ENCODE results near the gene PRKG1.

The PRKG1 gene

GRCh38 chr10:51808187-51808586, 733.9 kb downstream of the PRKG1 start:
- DNase-seq (ENCODE audit: low spot score), result no peak
- no peak for TF ChIP-seq CTCF (IDR thresholded peaks at IDR 0.05; ENCODE audit: extremely low read depth, insufficient read depth, missing control alignments)

GRCh38 chr10:51815723-51816122, 741.4 kb downstream of the PRKG1 start:
- DNase-seq (ENCODE audit: low spot score), result no peak
- no peak for TF ChIP-seq CTCF (IDR thresholded peaks at IDR 0.05; ENCODE audit: extremely low read depth, insufficient read depth, missing control alignments)
- in situ Hi-C loops (cut with MboI; ENCODE audit: low pct_unique_long_range_greater_than_20kb, low sequenced_read_pairs, unreplicated experiment), result no loop called here

More at GRCh38 chr10:51808187-51808586, 733.9 kb downstream of the PRKG1 start:
- in situ Hi-C loops (cut with MboI; ENCODE audit: low pct_unique_long_range_greater_than_20kb, low sequenced_read_pairs, unreplicated experiment), result no loop called here

GRCh38 chr10:51821045-51821444, 746.8 kb downstream of the PRKG1 start:
- no peak for DNase-seq (ENCODE audit: low spot score)
- TF ChIP-seq CTCF (IDR thresholded peaks at IDR 0.05; ENCODE audit: extremely low read depth, insufficient read depth, missing control alignments), result no peak
- in situ Hi-C loops (cut with MboI; ENCODE audit: low pct_unique_long_range_greater_than_20kb, low sequenced_read_pairs, unreplicated experiment), result no loop called here

- TF ChIP-seq CTCF (IDR thresholded peaks at IDR 0.05; ENCODE audit: extremely low read depth, insufficient read depth, missing control alignments), result no peak
- DNase-seq (ENCODE audit: low spot score), result no peak
- in situ Hi-C loops (cut with MboI; ENCODE audit: low pct_unique_long_range_greater_than_20kb, low sequenced_read_pairs, unreplicated experiment), result no loop called here
Measured at GRCh38 chr10:51821745-51822144, 747.5 kb downstream of the PRKG1 start.

- in situ Hi-C loops (cut with MboI; ENCODE audit: low pct_unique_long_range_greater_than_20kb, low sequenced_read_pairs, unreplicated experiment), result no loop called here
- TF ChIP-seq CTCF (IDR thresholded peaks at IDR 0.05; ENCODE audit: extremely low read depth, insufficient read depth, missing control alignments), result no peak
- no peak for DNase-seq (ENCODE audit: low spot score)
Measured at GRCh38 chr10:51832652-51833383, 758.5 kb downstream of the PRKG1 start.

GRCh38 chr10:51834548-51834947, 760.3 kb downstream of the PRKG1 start:
- DNase-seq (ENCODE audit: low spot score), result no peak
- no peak for TF ChIP-seq CTCF (IDR thresholded peaks at IDR 0.05; ENCODE audit: extremely low read depth, insufficient read depth, missing control alignments)
- in situ Hi-C loops (cut with MboI; ENCODE audit: low pct_unique_long_range_greater_than_20kb, low sequenced_read_pairs, unreplicated experiment), result no loop called here
